Activated CD8-positive, alpha-beta T cell treated with anti-CD3 and anti-CD28 coated beads, Interleukin-2, amount 10 ng/mL, durations not matched to agents 7 days and 5 days (primary cell): Measurements from ENCODE around the gene PTCD1. TPM values are rescaled to one million over a fixed set of nuclear protein-coding genes. Genes with fewer than 3 reads are reported as not detected.
"Not testable (repeated sequence)": the region's sequence is repeated elsewhere in the genome, so short reads cannot be mapped to it uniquely, and the experiment has no call there.

Experiments used
- ATAC-seq: fragments of 150-1000 bp; cut with Tn5 transposase; one replicate; pipeline ENCODE4 v1.10.0; 2021; ENCODE audit warnings: moderate library complexity
- CTCF ChIA-PET: fragments of 350-600 bp; sonication (Branson Sonifier 250); formaldehyde crosslinking; loops from one replicate; lab custom pipeline; 2021; ENCODE audit warnings: antibody characterized with exemption; lab: Charles Lee
- POLR2A ChIA-PET: fragments of 350-600 bp; sonication (Branson Sonifier 250); formaldehyde crosslinking; loops from one replicate; lab custom pipeline; 2021; ENCODE audit warnings: antibody characterized with exemption; lab: Charles Lee
- DNase-seq: peaks from one replicate; pipeline ENCODE4 v3.0.0-alpha.2; 2020
- H3K27ac Mint-ChIP-seq: one replicate; pipeline ENCODE4 v1.8.0; 2021; ENCODE audit warnings: mild to moderate bottlenecking, mixed read lengths
- H3K27me3 Mint-ChIP-seq: one replicate; pipeline ENCODE4 v1.8.0; 2021; ENCODE audit warnings: low read depth, mixed read lengths
- H3K36me3 Mint-ChIP-seq: one replicate; pipeline ENCODE4 v1.8.0; 2021; ENCODE audit warnings: low read depth, mixed read lengths
- H3K4me1 Mint-ChIP-seq: one replicate; pipeline ENCODE4 v1.8.0; 2021; ENCODE audit warnings: low read depth, mixed read lengths
- H3K4me3 Mint-ChIP-seq: one replicate; pipeline ENCODE4 v1.8.0; 2021; ENCODE audit warnings: mild to moderate bottlenecking, mixed read lengths
- H3K9me3 Mint-ChIP-seq: one replicate; pipeline ENCODE4 v1.8.0; 2022; ENCODE audit warnings: mixed read lengths; ENCODE audit not compliant: insufficient read depth
- total RNA-seq, 2 experiments: library from RNA; stranded (reverse); gene quantifications; one replicate each; pipeline ENCODE4 v1.2.3, GENCODE V29; 2021

PTCD1 gene
- total RNA-seq, 2 experiments from 2014 or later = 10.9 to 13.4 TPM

DNA sequence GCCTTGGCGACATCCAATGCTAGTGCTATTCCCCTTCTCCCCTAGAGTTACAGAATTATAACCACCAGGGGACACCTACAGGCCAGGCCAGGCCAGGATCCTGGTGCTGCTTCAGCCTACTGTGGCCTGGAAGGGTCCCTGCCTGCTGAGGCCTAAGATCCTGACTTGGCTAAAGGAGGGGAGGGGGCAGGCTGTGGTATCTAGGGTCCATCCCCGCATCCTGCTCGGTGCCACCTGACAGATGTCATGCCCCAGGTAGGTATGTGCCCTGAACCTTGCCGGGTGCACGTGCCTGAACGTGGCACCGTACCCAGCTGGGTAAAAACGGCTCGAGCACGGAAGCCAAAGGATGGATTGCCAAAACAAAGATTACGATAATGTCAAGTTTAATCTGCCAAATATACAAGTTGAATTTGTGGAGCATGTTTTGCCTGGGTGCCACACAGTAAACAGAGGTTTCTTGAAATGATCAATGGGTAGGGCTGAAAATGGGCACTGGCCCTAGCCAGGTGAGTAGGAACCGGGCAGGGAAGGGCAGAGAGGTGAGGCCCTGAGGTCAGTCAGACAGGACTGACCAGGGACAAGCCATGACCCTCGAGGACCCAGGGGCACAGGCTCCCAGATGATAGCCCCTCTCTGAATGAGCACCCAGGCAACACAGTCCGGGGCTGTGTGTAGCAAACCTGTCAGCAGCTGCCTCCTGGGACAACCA, 42.8 kb downstream of the PTCD1 start:
- Mint-ChIP-seq H3K4me1 (peaks cover 36% of the 10 kb centered on the region), H3K27ac (no peak overlapping the region), H3K4me3 (no peak overlapping the region), H3K36me3 (peaks cover 75% of the 10 kb centered on the region), H3K27me3 (no peaks in the 10 kb centered on the region), H3K9me3 (no peaks in the 10 kb centered on the region)
- no peak for ATAC-seq
- CTCF ChIA-PET = interaction anchor here (4.5 kb wide), 1 partner anchor 12 kb away, joined by 17 read pairs; the partner anchor contains the start of genes BUD31 and PDAP1
- DNase-seq = no peak
- POLR2A ChIA-PET = interaction anchor here (1.0 to 1.2 kb wide), 3 partner anchors 10 to 15 kb away, joined by 3 read pairs; partner anchors contain the start of genes BUD31 and PDAP1

GRCh38 chr7:99394188-99394502, 44.5 kb downstream of the PTCD1 start:
- DNase-seq = no peak
- POLR2A ChIA-PET = interaction anchor here (0.5 to 3.1 kb wide), 7 partner anchors 10 to 514 kb away, joined by 3 to 23 read pairs (median 3); partner anchors contain the start of genes BUD31 and PDAP1
- no peak overlapping the region for H3K4me3 Mint-ChIP-seq
- H3K4me1 Mint-ChIP-seq = peaks cover 37% of the 10 kb centered on the region
- H3K9me3 Mint-ChIP-seq = no peaks in the 10 kb centered on the region
- CTCF ChIA-PET = interaction anchor here (4.5 kb wide), 1 partner anchor 14 kb away, joined by 17 read pairs; the partner anchor contains the start of genes BUD31 and PDAP1
- no peak for ATAC-seq
- no peaks in the 10 kb centered on the region for H3K27me3 Mint-ChIP-seq
- H3K27ac Mint-ChIP-seq = peak overlapping the region; percentile 15
- peaks cover 73% of the 10 kb centered on the region for H3K36me3 Mint-ChIP-seq

GRCh38 chr7:99393355-99394187, 45.0 kb downstream of the PTCD1 start:
- H3K4me1 Mint-ChIP-seq = peaks cover 33% of the 10 kb centered on the region
- ChIA-PET CTCF (interaction anchor here (1.0 to 4.5 kb wide), 2 partner anchors 14 to 28 kb away, joined by 3 to 17 read pairs; partner anchors contain the start of genes BUD31 and PDAP1), POLR2A (interaction anchor here (0.5 to 3.1 kb wide), 8 partner anchors 11 to 514 kb away, joined by 3 to 23 read pairs (median 3); partner anchors contain the start of genes BUD31 and PDAP1)
- H3K27me3 Mint-ChIP-seq = no peaks in the 10 kb centered on the region
- H3K36me3 Mint-ChIP-seq = peaks cover 71% of the 10 kb centered on the region
- DNase-seq = no peak
- ATAC-seq = no peak
- H3K4me3 Mint-ChIP-seq = peak overlapping the region; percentile 62
- H3K9me3 Mint-ChIP-seq = no peaks in the 10 kb centered on the region
- H3K27ac Mint-ChIP-seq = peak overlapping the region; percentile 86

- POLR2A ChIA-PET = interaction anchor here (0.5 to 3.1 kb wide), 7 partner anchors 8 to 50 kb away, joined by 3 to 23 read pairs (median 6); partner anchors contain the start of genes BUD31 and PDAP1
- peak; percentile 89 for DNase-seq
- H3K9me3 Mint-ChIP-seq = no peaks in the 10 kb centered on the region
- H3K27me3 Mint-ChIP-seq = no peaks in the 10 kb centered on the region
- H3K4me1 Mint-ChIP-seq = peaks cover 32% of the 10 kb centered on the region
- ATAC-seq = peak; percentile 96
- peaks cover 72% of the 10 kb centered on the region for H3K36me3 Mint-ChIP-seq
- CTCF ChIA-PET = interaction anchor here (1.0 to 4.5 kb wide), 2 partner anchors 15 to 27 kb away, joined by 3 to 17 read pairs; partner anchors contain the start of genes BUD31 and PDAP1
- H3K27ac Mint-ChIP-seq = peak overlapping the region; percentile 86
- H3K4me3 Mint-ChIP-seq = peak overlapping the region; percentile 62
Measured at GRCh38 chr7:99392659-99393354, 45.8 kb downstream of the PTCD1 start.

DNA sequence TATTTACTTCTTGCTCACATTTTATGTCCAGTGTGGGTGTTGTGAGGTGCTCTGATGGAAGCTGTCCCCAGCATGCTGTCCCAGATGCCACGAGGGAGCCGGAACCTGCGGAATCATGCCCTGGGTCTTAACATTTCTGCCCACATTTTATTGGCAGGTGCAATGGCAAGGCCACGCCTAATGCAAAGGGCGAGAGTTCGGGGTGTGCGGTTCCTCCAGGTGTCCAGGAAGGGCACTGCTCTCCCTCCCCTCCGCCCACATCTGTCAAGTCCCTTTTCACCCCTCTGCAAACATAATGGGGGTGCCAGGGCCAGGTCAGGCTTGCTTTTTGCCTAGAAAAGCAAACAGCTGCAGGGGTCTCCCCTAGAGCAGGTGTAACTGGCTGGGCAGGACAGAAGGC, 46.6 kb downstream of the PTCD1 start:
- H3K9me3 Mint-ChIP-seq = no peaks in the 10 kb centered on the region
- H3K4me1 Mint-ChIP-seq = peaks cover 32% of the 10 kb centered on the region
- ATAC-seq (no peak), DNase-seq (no peak)
- H3K4me3 Mint-ChIP-seq = peak overlapping the region; percentile 31
- ChIA-PET CTCF (interaction anchor here (0.6 to 4.5 kb wide), 3 partner anchors 8 to 298 kb away, joined by 3 to 17 read pairs (median 4); partner anchors contain the start of genes BUD31 and PDAP1), POLR2A (interaction anchor here (1.1 to 3.1 kb wide), 3 partner anchors 9 to 15 kb away, joined by 3 to 23 read pairs (median 7); partner anchors contain the start of genes BUD31 and PDAP1)
- H3K27ac Mint-ChIP-seq = peak overlapping the region; percentile 71
- peaks cover 69% of the 10 kb centered on the region for H3K36me3 Mint-ChIP-seq
- H3K27me3 Mint-ChIP-seq = no peaks in the 10 kb centered on the region

- ATAC-seq (no peak), DNase-seq (no peak)
- Mint-ChIP-seq H3K4me3 (no peak overlapping the region), H3K9me3 (no peaks in the 10 kb centered on the region), H3K4me1 (peaks cover 32% of the 10 kb centered on the region), H3K27me3 (no peaks in the 10 kb centered on the region), H3K36me3 (peaks cover 71% of the 10 kb centered on the region), H3K27ac (peak overlapping the region; percentile 34)
- POLR2A ChIA-PET = interaction anchor here (1.7 kb wide), 1 partner anchor 10 kb away, joined by 7 read pairs; no protein-coding TSS in a partner anchor
- CTCF ChIA-PET = interaction anchor here (2.0 to 4.5 kb wide), 2 partner anchors 9 to 17 kb away, joined by 4 to 17 read pairs; partner anchors contain the start of genes BUD31 and PDAP1
Measured at GRCh38 chr7:99390941-99391602, 47.5 kb downstream of the PTCD1 start.

- Mint-ChIP-seq H3K9me3 (no peaks in the 10 kb centered on the region), H3K27me3 (no peaks in the 10 kb centered on the region), H3K4me1 (peaks cover 34% of the 10 kb centered on the region), H3K36me3 (peaks cover 69% of the 10 kb centered on the region), H3K4me3 (no peak overlapping the region), H3K27ac (no peak overlapping the region)
- no peak for ATAC-seq
- CTCF ChIA-PET = interaction anchor here (2.0 kb wide), 1 partner anchor 11 kb away, joined by 4 read pairs; no protein-coding TSS in a partner anchor
- no peak for DNase-seq
- POLR2A ChIA-PET = interaction anchor here (0.6 to 1.0 kb wide), 3 partner anchors 8 to 9 kb away, joined by 3 to 4 read pairs (median 3); no protein-coding TSS in a partner anchor
Measured at GRCh38 chr7:99389772-99390171, 48.8 kb downstream of the PTCD1 start.

GRCh38 chr7:99387912-99388311, 50.7 kb downstream of the PTCD1 start:
- POLR2A ChIA-PET = no interaction called here

DNA sequence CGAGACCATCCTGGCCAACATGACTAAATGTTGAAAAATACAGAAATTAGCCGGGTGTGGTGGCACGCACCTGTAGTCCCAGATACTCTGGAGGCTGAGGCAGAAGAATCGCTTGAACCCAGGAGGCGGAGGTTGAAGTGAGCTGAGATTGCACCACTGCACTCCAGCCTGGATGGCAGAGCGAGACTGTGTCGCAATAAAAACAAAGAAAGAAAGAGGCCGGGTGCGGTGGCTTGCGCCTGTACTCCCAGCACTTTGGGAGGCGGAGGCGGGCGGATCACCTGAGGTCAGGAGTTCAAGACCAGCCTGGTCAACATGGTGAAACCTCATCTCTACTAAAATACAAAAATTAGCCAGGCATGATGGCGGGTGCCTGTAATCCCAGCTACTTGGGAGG, 51.4 kb downstream of the PTCD1 start:
- CTCF ChIA-PET = interaction anchor here (0.6 to 2.1 kb wide), 9 partner anchors 11 to 623 kb away, joined by 3 to 10 read pairs (median 4); partner anchors contain the start of gene BUD31
- H3K36me3 Mint-ChIP-seq = peaks cover 63% of the 10 kb centered on the region
- DNase-seq, H3K9me3 Mint-ChIP-seq, H3K4me3 Mint-ChIP-seq, ATAC-seq, H3K27me3 Mint-ChIP-seq: not testable (repeated sequence)
- H3K27ac Mint-ChIP-seq = peak overlapping the region; percentile 34
- peaks cover 34% of the 10 kb centered on the region for H3K4me1 Mint-ChIP-seq
- POLR2A ChIA-PET = interaction anchor here (0.7 to 1.7 kb wide), 2 partner anchors 12 to 22 kb away, joined by 4 to 5 read pairs; no protein-coding TSS in a partner anchor

More at GRCh38 chr7:99387912-99388311, 50.7 kb downstream of the PTCD1 start:
- H3K27ac Mint-ChIP-seq = peak overlapping the region; percentile 11
- H3K36me3 Mint-ChIP-seq = peaks cover 67% of the 10 kb centered on the region
- H3K27me3 Mint-ChIP-seq = no peaks in the 10 kb centered on the region
- CTCF ChIA-PET = interaction anchor here (0.6 to 2.1 kb wide), 4 partner anchors 11 to 623 kb away, joined by 3 to 10 read pairs (median 4); no protein-coding TSS in a partner anchor
- ATAC-seq (no peak), DNase-seq (no peak)
- no peaks in the 10 kb centered on the region for H3K9me3 Mint-ChIP-seq
- no peak overlapping the region for H3K4me3 Mint-ChIP-seq
- H3K4me1 Mint-ChIP-seq = peaks cover 39% of the 10 kb centered on the region
